Lower leg skin (tissue), 3 donors: ENCODE measurements around the gene FAM204A.

Experiments
- CTCF ChIP-seq, 3 donors: fragments of 450-650 bp; IDR thresholded peaks; one replicate each; pipeline ENCODE4 v1.5.1; 2016; ENCODE audit warnings: antibody characterized with exemption in 3 of 3, mild to moderate bottlenecking in 3 of 3, moderate library complexity in 2 of 3
- POLR2A ChIP-seq, 2 donors: fragments of 450-650 bp; IDR thresholded peaks; one replicate each; pipeline ENCODE4 v1.6.1; 2016 to 2017; ENCODE audit warnings: antibody characterized with exemption in 2 of 2, mild to moderate bottlenecking in 1 of 2, moderate library complexity in 1 of 2

GRCh38 chr10:118343549-118343948, 1.4 kb upstream of the FAM204A start:
- TF ChIP-seq POLR2A (IDR thresholded peaks at IDR 0.05) (no peak), CTCF (IDR thresholded peaks at IDR 0.05) (no peak)
